Skeletal muscle tissue (tissue), 5 donors: ENCODE results near the gene RAD23A. TPM values are rescaled to one million over a fixed set of nuclear protein-coding genes. Genes with fewer than 3 reads are reported as not detected.

Experiments
- H3K27ac ChIP-seq: one replicate; pipeline ENCODE4 v1.7.0; 2013; ENCODE audit warnings: mild to moderate bottlenecking, low read depth, low read length, inconsistent platforms
- H3K27me3 ChIP-seq, 3 donors: one replicate each; pipeline ENCODE4 v1.7.0; 2013; ENCODE audit warnings: low read length in 3 of 3; ENCODE audit not compliant: control insufficient read depth in 3 of 3, insufficient read depth in 3 of 3
- H3K36me3 ChIP-seq, 3 donors: one replicate each; pipeline ENCODE4 v1.7.0; 2013; ENCODE audit warnings: low read length in 3 of 3; ENCODE audit not compliant: control insufficient read depth in 3 of 3, insufficient read depth in 3 of 3
- H3K4me1 ChIP-seq, 3 donors: one replicate each; pipeline ENCODE4 v1.7.0; 2013; ENCODE audit warnings: low read length in 3 of 3, mild to moderate bottlenecking in 3 of 3; ENCODE audit not compliant: control insufficient read depth in 3 of 3, insufficient read depth in 3 of 3
- H3K4me3 ChIP-seq, 3 donors: one replicate each; pipeline ENCODE4 v1.7.0; 2013; ENCODE audit warnings: low read length in 3 of 3
- H3K9ac ChIP-seq, 3 donors: one replicate each; pipeline ENCODE4 v1.7.0; 2013; ENCODE audit warnings: low read length in 3 of 3, mild to moderate bottlenecking in 3 of 3, moderate library complexity in 2 of 3, low read depth in 1 of 3
- H3K9me3 ChIP-seq, 3 donors: one replicate each; pipeline ENCODE4 v1.7.0; 2013; ENCODE audit warnings: low read length in 3 of 3; ENCODE audit not compliant: control insufficient read depth in 3 of 3
- small RNA-seq: library from RNA; depleted of rRNA; stranded (forward); fragments of <200 nt; gene quantifications from one replicate; pipeline ENCODE3, GENCODE V24; 2014
- total RNA-seq: library from RNA; depleted of rRNA; stranded (reverse); fragments of >200 nt; gene quantifications from one replicate; pipeline ENCODE4 v1.2.3, GENCODE V29; 2014
- donor health status: Osteomylitis.

The RAD23A gene
- total RNA-seq, 1 donor from 2014 or later = 57.9 TPM

GRCh38 chr19:13001166-13001501 lies 55.5 kb downstream of the RAD23A start:
- H3K4me3 ChIP-seq = peak overlapping the region; percentile 49 to 78 (median 62)
- H3K4me1 ChIP-seq = peaks cover 81 to 92% (median 85%) of the 10 kb centered on the region in 3 donors
- H3K9me3 ChIP-seq = no peaks in the 10 kb centered on the region
- H3K27ac ChIP-seq = peak overlapping the region; percentile 99
- H3K9ac ChIP-seq = peak overlapping the region; percentile 79 to 94 (median 82)
- H3K36me3 ChIP-seq = peaks cover 10 to 15% (median 14%) of the 10 kb centered on the region in 3 donors
- peaks cover 0 to 3% (median 0%) of the 10 kb centered on the region in 3 donors for H3K27me3 ChIP-seq

- Histone ChIP-seq H3K4me3 (peak overlapping the region; percentile 49 to 78 (median 62)), H3K9me3 (no peaks in the 10 kb centered on the region), H3K36me3 (peaks cover 10 to 15% (median 14%) of the 10 kb centered on the region in 3 donors), H3K27ac (peak overlapping the region; percentile 99), H3K9ac (peak overlapping the region; percentile 79 to 94 (median 82)), H3K4me1 (peaks cover 84 to 91% (median 89%) of the 10 kb centered on the region in 3 donors), H3K27me3 (peaks cover 0 to 1% (median 0%) of the 10 kb centered on the region in 3 donors)
Measured at GRCh38 chr19:13001502-13002165, 56.0 kb downstream of the RAD23A start.

DNA sequence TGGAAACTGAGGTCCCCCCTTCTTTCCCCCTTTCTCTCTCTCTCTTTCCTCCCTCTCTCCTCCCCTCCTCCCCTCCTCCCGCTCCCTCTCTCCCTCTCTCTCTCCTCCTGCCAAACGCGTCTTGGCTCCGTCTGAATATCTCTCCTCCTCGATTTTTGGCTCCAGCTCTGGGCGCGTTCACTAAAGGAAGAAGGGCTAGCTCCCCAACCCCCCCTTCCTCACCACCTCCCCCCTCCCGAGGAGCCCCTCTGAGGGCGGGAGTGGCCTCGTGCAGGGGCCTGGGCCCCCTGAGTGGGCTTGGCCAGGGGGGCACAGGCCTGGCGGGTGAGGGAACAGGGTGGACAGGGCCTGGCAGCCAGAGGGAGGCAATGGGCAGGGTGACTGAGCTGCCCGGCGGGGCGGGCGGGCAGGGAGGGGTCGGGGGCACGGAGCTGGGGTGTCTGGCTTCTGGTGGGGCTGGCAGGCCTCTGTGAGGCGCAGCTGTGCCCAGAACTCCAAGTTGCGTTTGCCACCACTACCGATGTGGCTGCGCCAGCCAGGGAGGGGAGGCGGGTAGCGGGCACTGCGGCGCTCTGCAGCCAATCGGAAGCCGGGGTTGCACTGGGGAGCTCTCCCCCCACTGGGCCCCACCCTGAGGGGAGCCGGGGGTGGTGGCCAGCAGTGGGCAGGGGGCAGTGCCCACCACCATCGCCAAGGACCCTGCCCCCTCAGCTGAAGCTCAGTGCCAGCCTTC lies 56.7 kb downstream of the RAD23A start:
- H3K4me1 ChIP-seq = peaks cover 80 to 91% (median 89%) of the 10 kb centered on the region in 3 donors
- H3K9me3 ChIP-seq = no peaks in the 10 kb centered on the region
- peak overlapping the region; percentile 99 for H3K27ac ChIP-seq
- no peaks in the 10 kb centered on the region for H3K27me3 ChIP-seq
- H3K36me3 ChIP-seq = peaks cover 10 to 14% (median 10%) of the 10 kb centered on the region in 3 donors
- peak overlapping the region; percentile 56 to 78 (median 62) for H3K4me3 ChIP-seq
- peak overlapping the region; percentile 82 to 94 (median 82) for H3K9ac ChIP-seq

DNA sequence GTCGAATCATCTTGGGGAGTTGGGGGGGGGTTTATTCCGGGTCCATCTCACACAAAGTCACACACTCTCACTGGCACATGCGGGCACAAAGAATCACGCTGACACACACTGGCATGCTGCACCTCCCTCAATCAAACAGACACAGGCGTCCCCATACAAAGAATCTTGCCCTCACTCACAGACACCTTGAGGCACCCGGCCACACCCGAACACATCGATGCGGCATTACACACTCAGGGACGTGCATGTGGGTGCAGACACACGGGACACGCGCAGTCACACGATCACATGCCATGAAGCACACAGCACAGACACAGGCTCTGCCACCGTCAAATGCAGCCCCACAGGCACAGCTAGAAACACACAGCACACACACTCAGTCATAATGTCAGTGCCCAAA lies 57.4 kb downstream of the RAD23A start:
- H3K9ac ChIP-seq = peak overlapping the region; percentile 78 to 94 (median 82)
- H3K27me3 ChIP-seq = no peaks in the 10 kb centered on the region
- H3K36me3 ChIP-seq = peaks cover 10 to 14% (median 10%) of the 10 kb centered on the region in 3 donors
- peak overlapping the region; percentile 99 for H3K27ac ChIP-seq
- no peaks in the 10 kb centered on the region for H3K9me3 ChIP-seq
- peaks cover 79 to 91% (median 88%) of the 10 kb centered on the region in 3 donors for H3K4me1 ChIP-seq
- peak overlapping the region; percentile 56 to 68 (median 62) for H3K4me3 ChIP-seq

Small RNAs within 50 kb of the gene (small RNA-seq; reads per million reads assigned to genes)
- gene MIR5695 (0.76 reads per million, percentile 73 among the genes with 10 or more reads in this experiment), gene MIR6515 (not detected)

Other genes starting within 250 kb of the RAD23A start
- gene FBXW9, start 249.2 kb upstream of the RAD23A start, total RNA-seq = 3.1 TPM
- 20.4 TPM for gene TNPO2, start 221.9 kb upstream of the RAD23A start, total RNA-seq
- 175 TPM for gene TRIR, start 211.2 kb upstream of the RAD23A start, total RNA-seq
- 53.8 TPM for gene GET3, start 208.4 kb upstream of the RAD23A start, total RNA-seq
- gene BEST2, start 194.1 kb upstream of the RAD23A start, total RNA-seq = not detected
- 13.6 TPM for gene HOOK2, start 170.3 kb upstream of the RAD23A start, total RNA-seq
- 31.3 TPM for gene JUNB, start 154.4 kb upstream of the RAD23A start, total RNA-seq
- gene PRDX2, start 144.1 kb upstream of the RAD23A start, total RNA-seq = 207 TPM
- gene THSD8, start 143.8 kb upstream of the RAD23A start, total RNA-seq = not detected
- gene RNASEH2A, start 139.3 kb upstream of the RAD23A start, total RNA-seq = 5.7 TPM
- gene RTBDN, start 111.3 kb upstream of the RAD23A start, total RNA-seq = not detected
- gene MAST1, start 107.3 kb upstream of the RAD23A start, total RNA-seq = not detected
- 10.4 TPM for gene DNASE2, start 64.4 kb upstream of the RAD23A start, total RNA-seq
- 2.1 TPM for gene KLF1, start 58.7 kb upstream of the RAD23A start, total RNA-seq
- 39.7 TPM for gene GCDH, start 54.7 kb upstream of the RAD23A start, total RNA-seq
- not detected for gene SYCE2, start 26.6 kb upstream of the RAD23A start, total RNA-seq
- 49.1 TPM for gene FARSA, start 12.2 kb upstream of the RAD23A start, total RNA-seq
- 382 TPM for gene CALR, start 7.3 kb upstream of the RAD23A start, total RNA-seq
- 21.4 TPM for gene GADD45GIP1, start 11.4 kb downstream of the RAD23A start, total RNA-seq
- not detected for gene DAND5, start 23.7 kb downstream of the RAD23A start, total RNA-seq
- 49.1 TPM for gene NFIX, start 49.6 kb downstream of the RAD23A start, total RNA-seq
- gene LYL1, start 157.0 kb downstream of the RAD23A start, total RNA-seq = 13.6 TPM
- gene TRMT1, start 170.9 kb downstream of the RAD23A start, total RNA-seq = 13.0 TPM
- gene NACC1, start 172.4 kb downstream of the RAD23A start, total RNA-seq = 10.4 TPM
- gene STX10, start 204.5 kb downstream of the RAD23A start, total RNA-seq = 24.5 TPM
- 23.5 TPM for gene IER2, start 204.5 kb downstream of the RAD23A start, total RNA-seq